ENCODE results near the gene GUCA1A.

Gene GUCA1A

DNA sequence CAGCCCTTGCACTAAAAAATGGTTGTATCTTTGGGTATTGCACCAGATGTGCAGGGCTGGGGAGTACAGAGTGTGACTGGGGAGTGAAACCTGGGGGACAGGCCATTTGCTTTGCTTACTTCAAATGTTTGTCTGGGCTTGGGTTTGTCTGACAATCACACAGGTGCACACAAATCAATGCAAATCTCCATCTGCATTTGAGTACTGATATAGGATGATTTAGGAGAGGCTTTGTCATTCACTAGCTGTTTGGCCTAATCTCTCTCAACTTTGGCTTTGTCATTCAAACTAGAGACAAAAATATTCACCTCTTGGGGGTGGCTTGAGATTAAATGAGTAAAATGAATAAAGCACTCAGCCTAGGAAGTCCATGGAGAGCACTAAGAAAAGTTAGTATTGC is 3.8 kb downstream of the GUCA1A start:
- no peak for DNase-seq (ENCODE audit: extremely low read depth, low read depth)
- no peak for TF ChIP-seq CTCF (IDR thresholded peaks at IDR 0.05; ENCODE audit: low read depth, low read length, missing control alignments)
- H3K4me3 ChIP-seq (replicated peaks; ENCODE audit: low read depth, low read length): no peak overlapping the region

GRCh38 chr6:42177514-42178364 is 4.6 kb downstream of the GUCA1A start:
- no peak overlapping the region for H3K4me3 ChIP-seq (replicated peaks; ENCODE audit: low read depth, low read length)
- no peak for DNase-seq (ENCODE audit: extremely low read depth, low read depth)
- no peak for TF ChIP-seq CTCF (IDR thresholded peaks at IDR 0.05; ENCODE audit: low read depth, low read length, missing control alignments)

DNA sequence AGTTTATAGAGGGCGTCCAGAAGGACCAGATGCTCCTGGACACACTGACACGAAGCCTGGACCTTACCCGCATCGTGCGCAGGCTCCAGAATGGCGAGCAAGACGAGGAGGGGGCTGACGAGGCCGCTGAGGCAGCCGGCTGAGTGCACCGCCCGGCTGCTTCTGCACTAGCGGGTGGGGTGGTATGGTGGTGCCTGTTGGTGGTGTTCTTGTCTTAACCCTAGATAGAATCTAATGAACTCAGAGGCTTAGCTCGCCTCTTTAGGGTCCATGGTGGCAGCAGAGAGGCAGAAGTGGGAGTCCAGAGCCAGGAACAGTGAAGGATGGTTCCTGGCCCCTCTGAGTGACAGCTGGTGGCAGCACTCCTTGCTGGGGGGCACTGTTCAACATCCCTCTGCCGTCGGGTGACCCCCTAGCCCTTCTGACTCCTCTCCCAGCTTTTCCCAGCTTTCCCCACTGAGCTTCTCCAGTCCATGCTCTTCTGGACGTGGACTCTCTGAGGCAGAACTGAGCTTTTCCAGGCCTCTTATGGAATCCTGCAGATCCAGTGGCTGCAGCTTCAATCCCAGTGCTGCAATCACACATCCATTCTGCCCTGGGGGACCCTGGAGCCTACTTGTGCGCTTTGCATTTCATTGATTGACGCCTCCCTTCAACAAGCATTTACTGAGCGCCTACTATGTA is 6.2 kb downstream of the GUCA1A start:
- no peak overlapping the region for H3K4me3 ChIP-seq (replicated peaks; ENCODE audit: low read depth, low read length)
- no peak for DNase-seq (ENCODE audit: extremely low read depth, low read depth)
- no peak for TF ChIP-seq CTCF (IDR thresholded peaks at IDR 0.05; ENCODE audit: low read depth, low read length, missing control alignments)

DNA sequence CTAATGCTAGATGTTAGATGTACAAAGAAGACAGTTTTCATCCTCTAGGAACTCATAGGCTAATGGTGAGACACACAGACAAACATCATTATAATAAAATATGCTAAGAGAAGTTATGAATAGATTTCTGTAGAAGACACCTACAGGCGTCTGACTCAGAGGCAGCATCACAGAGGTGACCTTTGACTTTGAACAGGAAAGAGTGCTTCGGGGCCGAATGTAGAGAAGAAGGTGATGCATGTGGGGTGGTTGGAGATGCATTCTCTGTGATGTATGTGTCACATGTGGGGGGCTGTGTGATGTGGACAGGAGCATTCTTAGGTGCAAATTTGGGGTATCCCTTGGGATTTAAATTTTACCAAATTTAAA is 6.8 kb downstream of the GUCA1A start:
- no peak for DNase-seq (ENCODE audit: extremely low read depth, low read depth)

GRCh38 chr6:42182101-42182500 is 8.9 kb downstream of the GUCA1A start:
- TF ChIP-seq CTCF (IDR thresholded peaks at IDR 0.05; ENCODE audit: low read depth, low read length, missing control alignments): no peak
- no peak for DNase-seq (ENCODE audit: extremely low read depth, low read depth)
- H3K4me3 ChIP-seq (replicated peaks; ENCODE audit: low read depth, low read length): no peak overlapping the region

More for the DNA sequence above, 6.8 kb downstream of the GUCA1A start:
- TF ChIP-seq CTCF (IDR thresholded peaks at IDR 0.05; ENCODE audit: low read depth, low read length, missing control alignments): no peak
- no peak overlapping the region for H3K4me3 ChIP-seq (replicated peaks; ENCODE audit: low read depth, low read length)

DNA sequence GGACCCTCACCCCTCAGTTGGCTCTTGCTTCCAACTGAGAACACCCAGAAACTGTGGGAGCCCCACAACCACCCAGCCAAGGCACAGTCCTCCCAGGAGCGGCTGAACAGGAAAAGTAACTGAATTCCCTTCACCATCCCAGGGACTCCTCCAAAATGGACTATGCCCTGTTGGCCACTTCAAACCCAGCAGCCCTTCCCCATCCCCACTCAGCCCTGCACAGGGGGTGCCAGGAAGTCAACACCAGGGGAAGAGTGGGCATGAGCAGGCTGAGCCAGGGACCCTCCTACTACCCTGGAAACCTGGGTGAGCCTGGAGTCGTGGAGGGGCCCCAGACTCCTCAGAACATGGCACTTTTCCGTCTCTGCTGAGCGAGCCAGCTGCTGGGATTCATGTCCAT is 11.3 kb downstream of the GUCA1A start:
- H3K4me3 ChIP-seq (replicated peaks; ENCODE audit: low read depth, low read length): no peak overlapping the region
- no peak for DNase-seq (ENCODE audit: extremely low read depth, low read depth)
- TF ChIP-seq CTCF (IDR thresholded peaks at IDR 0.05; ENCODE audit: low read depth, low read length, missing control alignments): no peak

Data from HFF-Myc (cell line).